Measurements from ENCODE around the gene FOXI1.

Gene FOXI1

GRCh38 chr5:170145462-170145861 lies 39.8 kb downstream of the FOXI1 start:
- Histone ChIP-seq H3K4me1 (ENCODE audit: insufficient read depth, low read length) (no peaks in the 10 kb centered on the region), H3K9ac (ENCODE audit: low read length) (no peak overlapping the region), H3K27ac (ENCODE audit: low read depth, low read length) (no peak overlapping the region), H3K9me3 (ENCODE audit: low read length) (no peaks in the 10 kb centered on the region), H3K36me3 (ENCODE audit: insufficient read depth, low read length) (no peaks in the 10 kb centered on the region), H3K4me3 (ENCODE audit: low read depth in 1 of 2, low read length in 2 of 2) (no peak overlapping the region), H3K27me3 (ENCODE audit: control insufficient read depth in 1 of 2, insufficient read depth in 2 of 2, low read length in 2 of 2) (no peaks in the 10 kb centered on the region)

GRCh38 chr5:170147051-170147752 lies 41.5 kb downstream of the FOXI1 start:
- H3K36me3 ChIP-seq (ENCODE audit: insufficient read depth, low read length) = no peaks in the 10 kb centered on the region
- no peaks in the 10 kb centered on the region for H3K4me1 ChIP-seq (ENCODE audit: insufficient read depth, low read length)
- H3K9ac ChIP-seq (ENCODE audit: low read length) = no peak overlapping the region
- no peak overlapping the region for H3K4me3 ChIP-seq (ENCODE audit: low read depth in 1 of 2, low read length in 2 of 2)
- H3K27ac ChIP-seq (ENCODE audit: low read depth, low read length) = no peak overlapping the region
- H3K27me3 ChIP-seq (ENCODE audit: control insufficient read depth in 1 of 2, insufficient read depth in 2 of 2, low read length in 2 of 2) = no peaks in the 10 kb centered on the region
- H3K9me3 ChIP-seq (ENCODE audit: low read length) = no peaks in the 10 kb centered on the region

DNA sequence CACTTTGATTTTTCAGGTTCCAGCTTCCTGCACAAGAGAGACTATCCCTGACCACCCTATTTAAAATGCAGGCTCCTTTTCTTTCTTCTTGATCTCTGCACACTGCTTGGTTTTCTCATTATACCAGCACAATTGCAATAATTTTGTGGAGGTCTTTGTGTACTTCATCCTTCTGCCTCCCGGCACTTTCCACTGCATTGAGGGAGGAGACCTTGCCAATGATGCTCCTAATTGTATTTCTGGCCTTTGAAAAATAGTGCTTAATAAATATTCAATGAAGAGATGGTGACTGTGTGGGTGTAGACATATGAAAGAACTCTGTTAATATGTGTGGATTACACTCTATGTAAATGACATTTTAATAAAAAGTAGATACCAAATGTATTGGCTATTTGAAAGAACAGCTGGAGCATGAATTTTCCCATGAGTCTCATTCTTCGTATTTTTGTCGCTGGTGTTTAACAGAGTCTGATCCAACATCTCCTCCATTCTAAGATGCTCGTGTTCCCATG lies 42.1 kb downstream of the FOXI1 start:
- Histone ChIP-seq H3K4me3 (ENCODE audit: low read depth in 1 of 2, low read length in 2 of 2) (no peak overlapping the region), H3K9ac (ENCODE audit: low read length) (no peak overlapping the region), H3K36me3 (ENCODE audit: insufficient read depth, low read length) (no peaks in the 10 kb centered on the region), H3K9me3 (ENCODE audit: low read length) (no peaks in the 10 kb centered on the region), H3K4me1 (ENCODE audit: insufficient read depth, low read length) (no peaks in the 10 kb centered on the region), H3K27me3 (ENCODE audit: control insufficient read depth in 1 of 2, insufficient read depth in 2 of 2, low read length in 2 of 2) (no peaks in the 10 kb centered on the region), H3K27ac (ENCODE audit: low read depth, low read length) (no peak overlapping the region)

DNA sequence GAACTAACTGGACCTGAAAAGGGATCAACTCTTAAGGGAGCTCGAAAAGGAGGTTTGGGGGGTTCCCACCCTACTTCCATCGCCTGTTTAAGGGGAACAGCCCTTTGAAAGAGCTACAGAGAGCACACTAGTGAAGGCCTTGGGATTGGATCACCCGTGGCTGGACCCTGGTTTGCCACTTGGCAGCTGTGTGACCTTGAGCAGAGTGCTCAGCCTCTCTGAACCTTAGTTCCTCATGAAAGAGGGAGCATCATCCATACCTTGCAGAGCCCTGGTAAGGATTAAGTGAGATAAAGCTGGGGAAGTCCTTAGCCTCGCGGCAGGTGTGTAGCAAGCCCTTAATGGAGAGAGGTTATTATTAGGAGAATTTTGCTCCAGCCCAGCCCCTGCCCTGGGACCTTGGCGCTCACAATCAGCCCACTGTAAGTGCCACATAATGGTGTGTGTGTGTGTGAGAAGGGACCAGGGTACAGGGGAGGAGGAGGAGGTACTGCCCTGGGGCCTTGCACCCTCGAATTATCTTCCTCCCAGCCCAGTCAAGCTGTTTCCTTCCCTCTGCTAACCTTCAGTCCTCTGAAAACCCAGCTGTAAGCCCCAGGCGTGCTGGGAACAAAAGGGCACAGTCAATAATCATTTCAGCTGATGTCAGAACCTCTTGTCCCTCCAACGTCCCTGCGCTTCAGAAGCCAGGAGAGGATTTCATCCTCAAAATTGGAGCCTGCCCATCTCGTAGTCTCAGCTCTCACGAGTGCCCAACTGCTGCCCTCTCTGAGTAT lies 42.9 kb downstream of the FOXI1 start:
- no peaks in the 10 kb centered on the region for H3K9me3 ChIP-seq (ENCODE audit: low read length)
- no peaks in the 10 kb centered on the region for H3K4me1 ChIP-seq (ENCODE audit: insufficient read depth, low read length)
- no peaks in the 10 kb centered on the region for H3K27me3 ChIP-seq (ENCODE audit: control insufficient read depth in 1 of 2, insufficient read depth in 2 of 2, low read length in 2 of 2)
- no peak overlapping the region for H3K4me3 ChIP-seq (ENCODE audit: low read depth in 1 of 2, low read length in 2 of 2)
- no peaks in the 10 kb centered on the region for H3K36me3 ChIP-seq (ENCODE audit: insufficient read depth, low read length)
- H3K27ac ChIP-seq (ENCODE audit: low read depth, low read length) = no peak overlapping the region
- no peak overlapping the region for H3K9ac ChIP-seq (ENCODE audit: low read length)

- Histone ChIP-seq H3K4me1 (ENCODE audit: insufficient read depth, low read length) (no peaks in the 10 kb centered on the region), H3K9me3 (ENCODE audit: low read length) (no peaks in the 10 kb centered on the region), H3K4me3 (ENCODE audit: low read depth in 1 of 2, low read length in 2 of 2) (no peak overlapping the region), H3K27me3 (ENCODE audit: control insufficient read depth in 1 of 2, insufficient read depth in 2 of 2, low read length in 2 of 2) (no peaks in the 10 kb centered on the region), H3K36me3 (ENCODE audit: insufficient read depth, low read length) (no peaks in the 10 kb centered on the region), H3K27ac (ENCODE audit: low read depth, low read length) (no peak overlapping the region), H3K9ac (ENCODE audit: low read length) (no peak overlapping the region)
Observed at GRCh38 chr5:170149206-170149515, 43.5 kb downstream of the FOXI1 start.

DNA sequence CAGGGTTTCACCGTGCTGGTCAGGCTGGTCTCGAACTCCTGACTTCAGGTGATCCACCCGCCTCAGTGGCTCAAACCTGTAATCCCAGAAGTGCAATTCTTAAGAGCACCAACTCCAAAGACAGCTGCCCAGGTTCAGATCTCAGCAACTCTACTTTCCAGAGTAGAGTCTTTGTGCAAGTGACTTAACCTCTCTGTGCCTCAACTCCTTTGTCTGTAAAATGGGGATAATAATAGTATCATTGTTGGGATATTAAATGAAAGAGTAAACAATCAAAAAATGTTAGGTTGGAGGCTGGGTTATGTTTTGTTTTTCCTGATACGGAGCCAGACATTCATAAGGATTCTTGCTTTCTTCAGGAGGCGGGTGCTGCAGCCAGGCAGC lies 45.0 kb downstream of the FOXI1 start:
- no peak overlapping the region for H3K27ac ChIP-seq (ENCODE audit: low read depth, low read length)
- H3K36me3 ChIP-seq (ENCODE audit: insufficient read depth, low read length) = no peaks in the 10 kb centered on the region
- H3K4me1 ChIP-seq (ENCODE audit: insufficient read depth, low read length) = no peaks in the 10 kb centered on the region
- no peak overlapping the region for H3K4me3 ChIP-seq (ENCODE audit: low read depth in 1 of 2, low read length in 2 of 2)
- H3K27me3 ChIP-seq (ENCODE audit: control insufficient read depth in 1 of 2, insufficient read depth in 2 of 2, low read length in 2 of 2) = no peaks in the 10 kb centered on the region
- no peak overlapping the region for H3K9ac ChIP-seq (ENCODE audit: low read length)
- H3K9me3 ChIP-seq (ENCODE audit: low read length) = no peaks in the 10 kb centered on the region

DNA sequence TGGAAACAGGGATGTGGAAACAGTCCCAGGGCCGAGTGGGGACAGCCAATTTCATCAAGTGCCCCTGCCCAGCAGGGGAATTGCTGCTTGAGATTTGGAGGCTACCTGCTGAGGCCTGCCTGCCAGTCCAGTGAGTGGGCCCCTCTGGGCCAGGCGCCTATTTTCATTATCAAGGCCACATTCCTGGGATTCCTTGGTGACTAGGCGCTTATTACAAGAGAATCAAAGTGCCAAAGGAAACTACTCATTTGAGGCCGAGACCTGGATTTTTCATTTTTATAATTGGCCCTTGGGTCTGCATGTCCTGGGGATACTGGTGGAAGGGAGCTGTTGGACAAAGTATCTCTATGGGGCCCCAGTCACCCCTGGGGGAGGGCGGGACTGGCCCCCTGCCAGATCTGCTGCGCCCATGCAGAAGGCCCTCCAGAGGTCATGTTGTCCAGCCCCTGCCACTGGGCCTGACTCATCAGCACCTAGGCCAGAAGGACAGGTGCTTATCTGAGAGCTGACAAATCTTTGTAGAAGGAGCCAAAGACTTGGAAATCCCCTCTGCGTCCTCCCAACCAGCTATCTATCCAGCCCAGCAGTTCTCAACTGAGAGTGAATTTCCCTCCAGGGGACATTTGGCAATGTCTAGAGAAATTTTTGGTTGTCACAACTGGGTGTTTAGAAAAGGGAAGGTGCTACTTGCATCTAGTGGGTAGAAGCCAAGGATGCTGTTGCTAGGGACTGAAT lies 45.6 kb downstream of the FOXI1 start:
- Histone ChIP-seq H3K27me3 (ENCODE audit: control insufficient read depth in 1 of 2, insufficient read depth in 2 of 2, low read length in 2 of 2) (no peaks in the 10 kb centered on the region), H3K4me3 (ENCODE audit: low read depth in 1 of 2, low read length in 2 of 2) (no peak overlapping the region), H3K27ac (ENCODE audit: low read depth, low read length) (no peak overlapping the region), H3K9ac (ENCODE audit: low read length) (no peak overlapping the region), H3K9me3 (ENCODE audit: low read length) (no peaks in the 10 kb centered on the region), H3K4me1 (ENCODE audit: insufficient read depth, low read length) (no peaks in the 10 kb centered on the region), H3K36me3 (ENCODE audit: insufficient read depth, low read length) (no peaks in the 10 kb centered on the region)

- no peak overlapping the region for H3K4me3 ChIP-seq (ENCODE audit: low read depth in 1 of 2, low read length in 2 of 2)
- no peaks in the 10 kb centered on the region for H3K36me3 ChIP-seq (ENCODE audit: insufficient read depth, low read length)
- H3K27me3 ChIP-seq (ENCODE audit: control insufficient read depth in 1 of 2, insufficient read depth in 2 of 2, low read length in 2 of 2) = no peaks in the 10 kb centered on the region
- H3K9me3 ChIP-seq (ENCODE audit: low read length) = no peaks in the 10 kb centered on the region
- H3K9ac ChIP-seq (ENCODE audit: low read length) = no peak overlapping the region
- no peak overlapping the region for H3K27ac ChIP-seq (ENCODE audit: low read depth, low read length)
- no peaks in the 10 kb centered on the region for H3K4me1 ChIP-seq (ENCODE audit: insufficient read depth, low read length)
Observed at GRCh38 chr5:170152767-170153166, 47.1 kb downstream of the FOXI1 start.

DNA sequence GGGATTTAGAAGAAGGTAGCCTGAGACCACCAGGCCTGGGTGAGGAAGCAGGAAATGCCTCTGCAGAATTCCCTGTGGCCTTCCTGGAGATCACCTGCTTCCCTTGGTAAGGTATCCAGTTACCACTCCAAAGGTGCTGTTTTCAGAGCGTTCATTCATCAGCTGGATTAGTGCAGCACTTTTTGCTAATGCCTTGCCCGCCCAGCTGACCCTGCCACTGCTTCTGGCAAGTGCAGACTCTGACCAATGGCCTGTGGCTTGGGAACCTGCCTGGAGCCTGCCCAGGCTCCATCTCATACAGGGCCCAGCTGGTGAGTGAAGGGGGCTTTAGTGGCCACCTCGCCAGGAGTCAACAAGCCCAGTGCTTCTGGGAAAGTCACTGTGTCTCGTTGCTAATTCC lies 48.6 kb downstream of the FOXI1 start:
- no peaks in the 10 kb centered on the region for H3K4me1 ChIP-seq (ENCODE audit: insufficient read depth, low read length)
- H3K9ac ChIP-seq (ENCODE audit: low read length) = no peak overlapping the region
- H3K4me3 ChIP-seq (ENCODE audit: low read depth in 1 of 2, low read length in 2 of 2) = no peak overlapping the region
- no peaks in the 10 kb centered on the region for H3K27me3 ChIP-seq (ENCODE audit: control insufficient read depth in 1 of 2, insufficient read depth in 2 of 2, low read length in 2 of 2)
- no peak overlapping the region for H3K27ac ChIP-seq (ENCODE audit: low read depth, low read length)
- no peaks in the 10 kb centered on the region for H3K9me3 ChIP-seq (ENCODE audit: low read length)
- no peaks in the 10 kb centered on the region for H3K36me3 ChIP-seq (ENCODE audit: insufficient read depth, low read length)

GRCh38 chr5:170154744-170155143 lies 49.0 kb downstream of the FOXI1 start:
- H3K36me3 ChIP-seq (ENCODE audit: insufficient read depth, low read length) = no peaks in the 10 kb centered on the region
- H3K4me1 ChIP-seq (ENCODE audit: insufficient read depth, low read length) = no peaks in the 10 kb centered on the region
- H3K9ac ChIP-seq (ENCODE audit: low read length) = no peak overlapping the region
- no peaks in the 10 kb centered on the region for H3K27me3 ChIP-seq (ENCODE audit: control insufficient read depth in 1 of 2, insufficient read depth in 2 of 2, low read length in 2 of 2)
- no peak overlapping the region for H3K4me3 ChIP-seq (ENCODE audit: low read depth in 1 of 2, low read length in 2 of 2)
- no peak overlapping the region for H3K27ac ChIP-seq (ENCODE audit: low read depth, low read length)
- H3K9me3 ChIP-seq (ENCODE audit: low read length) = no peaks in the 10 kb centered on the region

GRCh38 chr5:170155771-170156170 lies 50.1 kb downstream of the FOXI1 start:
- Histone ChIP-seq H3K4me3 (ENCODE audit: low read depth in 1 of 2, low read length in 2 of 2) (no peak overlapping the region), H3K9me3 (ENCODE audit: low read length) (no peaks in the 10 kb centered on the region), H3K36me3 (ENCODE audit: insufficient read depth, low read length) (no peaks in the 10 kb centered on the region), H3K27ac (ENCODE audit: low read depth, low read length) (no peak overlapping the region), H3K27me3 (ENCODE audit: control insufficient read depth in 1 of 2, insufficient read depth in 2 of 2, low read length in 2 of 2) (no peaks in the 10 kb centered on the region), H3K4me1 (ENCODE audit: insufficient read depth, low read length) (no peaks in the 10 kb centered on the region), H3K9ac (ENCODE audit: low read length) (no peak overlapping the region)
